ENCODE data around the gene ABCB8.
A peak's percentile ranks its signal among the peaks of the same experiment; 100 is the strongest.

Gene ABCB8

GRCh38 chr7:151038951-151039849 lies 10.9 kb downstream of the ABCB8 start:
- ChIA-PET CTCF (interaction anchor here (0.8 to 2.9 kb wide), 5 partner anchors 11 to 73 kb away, joined by 3 to 15 read pairs (median 4); partner anchors contain the start of gene ABCB8), POLR2A (interaction anchor here (0.6 to 3.6 kb wide), 11 partner anchors 9 to 71 kb away, joined by 3 to 26 read pairs (median 5); partner anchors contain the start of genes ABCB8, ASIC3, CDK5 and FASTK)
- no peak overlapping the region for H3K4me3 ChIP-seq (ENCODE audit: low read depth, low read length)
- peaks cover 6% of the 10 kb centered on the region for H3K4me1 ChIP-seq (ENCODE audit: control insufficient read depth, insufficient read depth, low read length)
- no peaks in the 10 kb centered on the region for H3K9me3 ChIP-seq (ENCODE audit: control insufficient read depth, insufficient read depth, low read depth, low read length)
- H3K27ac ChIP-seq (ENCODE audit: extremely low read depth, low read depth, low read length), result peak overlapping the region; percentile 13
- H3K36me3 ChIP-seq (ENCODE audit: control insufficient read depth in 2 of 2, insufficient read depth in 1 of 2, low read length in 2 of 2), result peaks cover 0 to 53% of the 10 kb centered on the region in 2 experiments; a peak in 1 of 3 replicates
- peak; percentile 57; the same call in 1 of the 2 replicates for TF ChIP-seq HIC1 (tag by site-specific recombination; IDR thresholded peaks at IDR 0.05)
- TF ChIP-seq ZNF510 (tag by site-specific recombination; IDR thresholded peaks at IDR 0.05; ENCODE audit: insufficient replicate concordance), result no peak
- TF ChIP-seq ZNF626 (tag by site-specific recombination; IDR thresholded peaks at IDR 0.05), result no peak
- peak; percentile 54; the same call in 1 of the 2 replicates for TF ChIP-seq ZNF692 (tag by site-specific recombination; IDR thresholded peaks at IDR 0.05)
- no peak for TF ChIP-seq ZNF423 (tag by site-specific recombination; IDR thresholded peaks at IDR 0.05)
- TF ChIP-seq ZNF366 (tag by site-specific recombination; conservative IDR thresholded peaks at IDR 0.05), result peak; percentile 86
- TF ChIP-seq KLF8 (tag by site-specific recombination; IDR thresholded peaks at IDR 0.05), result 0 out of 2 replicates have a peak, but pooled peaks have one; percentile 30
- TF ChIP-seq ZNF449 (tag by site-specific recombination; IDR thresholded peaks at IDR 0.05), result peak; percentile 70
- peak; percentile 80 for TF ChIP-seq SP7 (tag by site-specific recombination; IDR thresholded peaks at IDR 0.05)
- TF ChIP-seq ZNF561 (tag by site-specific recombination; IDR thresholded peaks at IDR 0.05; ENCODE audit: borderline replicate concordance), result 0 out of 2 replicates have a peak, but pooled peaks have one; percentile 56
- TF ChIP-seq YY2 (tag by site-specific recombination; IDR thresholded peaks at IDR 0.05), result no peak
- TF ChIP-seq ZIC2 (tag by site-specific recombination; IDR thresholded peaks at IDR 0.05), result peak; percentile 57
- TF ChIP-seq PRDM1 (tag by site-specific recombination; IDR thresholded peaks at IDR 0.05), result peak; percentile 34; the same call in 1 of the 2 replicates
- TF ChIP-seq HOXA7 (CRISPR knock-in tag; IDR thresholded peaks at IDR 0.05; ENCODE audit: borderline replicate concordance), result no peak
- peak; percentile 29; the same call in 1 of the 2 replicates for TF ChIP-seq ZXDB (tag by site-specific recombination; IDR thresholded peaks at IDR 0.05)
- TF ChIP-seq ZNF354C (tag by site-specific recombination; IDR thresholded peaks at IDR 0.05; ENCODE audit: borderline replicate concordance, low read depth), result no peak
- TF ChIP-seq ATF2 (tag by site-specific recombination; IDR thresholded peaks at IDR 0.05; ENCODE audit: low read depth), result no peak
- TF ChIP-seq ZNF664 (tag by site-specific recombination; IDR thresholded peaks at IDR 0.05), result no peak
- TF ChIP-seq ZNF660 (tag by site-specific recombination; IDR thresholded peaks at IDR 0.05), result peak; percentile 84
- no peak for TF ChIP-seq MZF1 (tag by site-specific recombination; IDR thresholded peaks at IDR 0.05; ENCODE audit: borderline replicate concordance)
- 0 out of 2 replicates have a peak, but pooled peaks have one; percentile 20 for TF ChIP-seq IKZF3 (tag by site-specific recombination; IDR thresholded peaks at IDR 0.05)
- no peak for TF ChIP-seq ZNF391 (tag by site-specific recombination; IDR thresholded peaks at IDR 0.05; ENCODE audit: borderline replicate concordance, low read depth)
- no peak for TF ChIP-seq TRIM28 (IDR thresholded peaks at IDR 0.05; ENCODE audit: borderline replicate concordance, low read length)
- TF ChIP-seq GLIS2 (tag by site-specific recombination; IDR thresholded peaks at IDR 0.05), result peak; percentile 42; the same call in 1 of the 2 replicates
- no peak for TF ChIP-seq ZSCAN30 (tag by site-specific recombination; IDR thresholded peaks at IDR 0.05)
- no peak for TF ChIP-seq ZNF404 (tag by site-specific recombination; IDR thresholded peaks at IDR 0.05)
- 0 out of 2 replicates have a peak, but pooled peaks have one; percentile 16 for TF ChIP-seq ZNF394 (tag by site-specific recombination; IDR thresholded peaks at IDR 0.05; ENCODE audit: borderline replicate concordance)
- no peak for TF ChIP-seq GFI1B (tag by site-specific recombination; IDR thresholded peaks at IDR 0.05)
- TF ChIP-seq ZNF335 (tag by site-specific recombination; conservative IDR thresholded peaks at IDR 0.05), result peak; percentile 89
- peak; percentile 38 for TF ChIP-seq SP3 (tag by site-specific recombination; IDR thresholded peaks at IDR 0.05)
- peak; percentile 56; the same call in 1 of the 2 replicates for TF ChIP-seq ZFP37 (tag by site-specific recombination; IDR thresholded peaks at IDR 0.05)

Data from HEK293 (cell line).